Activated CD4-positive, alpha-beta T cell treated with anti-CD3 and anti-CD28 coated beads, Interleukin-2, Interleukin-6, amounts not matched to agents 100 ng/mL and 50 ng/mL, durations not matched to agents 16 hours and 8 hours (primary cell): ENCODE data around the gene HOXA3.

Experiments
- DNase-seq: peaks from one replicate; pipeline ENCODE4 v3.0.0-alpha.2; 2020

HOXA3 gene

GRCh38 chr7:27154369-27154768 is 2.0 kb upstream of the HOXA3 start:
- no peak for DNase-seq

GRCh38 chr7:27153526-27153925 is 1.1 kb upstream of the HOXA3 start:
- no peak for DNase-seq

GRCh38 chr7:27152816-27153442 is 546 bp upstream of the HOXA3 start:
- no peak for DNase-seq

GRCh38 chr7:27151341-27151930 is 947 bp downstream of the HOXA3 start:
- DNase-seq, result no peak

- DNase-seq, result peak; percentile 75
These were observed 1.6 kb downstream of the HOXA3 start for GRCh38 chr7:27150568-27151340.

- DNase-seq, result no peak
These were observed 2.4 kb downstream of the HOXA3 start for GRCh38 chr7:27149842-27150567.

- DNase-seq, result no peak
These were observed 3.4 kb downstream of the HOXA3 start for GRCh38 chr7:27148756-27149641.

- no peak for DNase-seq
These were observed 4.2 kb downstream of the HOXA3 start for GRCh38 chr7:27148031-27148755.

GRCh38 chr7:27147199-27148030 is 5.0 kb downstream of the HOXA3 start, which contains the start of gene HOXA6:
HOXA6 (minus strand) TSS chr7:27147774; CDS start chr7:27147749, 25 bp downstream.
- DNase-seq, result no peak

- no peak for DNase-seq
These were observed 5.7 kb downstream of the HOXA3 start for GRCh38 chr7:27146491-27147198.

- DNase-seq, result no peak
These were observed 6.4 kb downstream of the HOXA3 start for GRCh38 chr7:27145914-27146412.

GRCh38 chr7:27145165-27145913 is 7.0 kb downstream of the HOXA3 start:
- no peak for DNase-seq

GRCh38 chr7:27144781-27145164 is 7.6 kb downstream of the HOXA3 start:
- DNase-seq, result no peak

GRCh38 chr7:27143950-27144780 is 8.2 kb downstream of the HOXA3 start:
- DNase-seq, result no peak

GRCh38 chr7:27143023-27143949 is 9.1 kb downstream of the HOXA3 start, which contains the start of gene HOXA5:
HOXA5 (minus strand) TSS chr7:27143681; CDS start chr7:27143607, 74 bp downstream.
- DNase-seq, result no peak

- no peak for DNase-seq
These were observed 9.8 kb downstream of the HOXA3 start for GRCh38 chr7:27142580-27143022.
